ENCODE results near the gene SIVA1.

DNA sequence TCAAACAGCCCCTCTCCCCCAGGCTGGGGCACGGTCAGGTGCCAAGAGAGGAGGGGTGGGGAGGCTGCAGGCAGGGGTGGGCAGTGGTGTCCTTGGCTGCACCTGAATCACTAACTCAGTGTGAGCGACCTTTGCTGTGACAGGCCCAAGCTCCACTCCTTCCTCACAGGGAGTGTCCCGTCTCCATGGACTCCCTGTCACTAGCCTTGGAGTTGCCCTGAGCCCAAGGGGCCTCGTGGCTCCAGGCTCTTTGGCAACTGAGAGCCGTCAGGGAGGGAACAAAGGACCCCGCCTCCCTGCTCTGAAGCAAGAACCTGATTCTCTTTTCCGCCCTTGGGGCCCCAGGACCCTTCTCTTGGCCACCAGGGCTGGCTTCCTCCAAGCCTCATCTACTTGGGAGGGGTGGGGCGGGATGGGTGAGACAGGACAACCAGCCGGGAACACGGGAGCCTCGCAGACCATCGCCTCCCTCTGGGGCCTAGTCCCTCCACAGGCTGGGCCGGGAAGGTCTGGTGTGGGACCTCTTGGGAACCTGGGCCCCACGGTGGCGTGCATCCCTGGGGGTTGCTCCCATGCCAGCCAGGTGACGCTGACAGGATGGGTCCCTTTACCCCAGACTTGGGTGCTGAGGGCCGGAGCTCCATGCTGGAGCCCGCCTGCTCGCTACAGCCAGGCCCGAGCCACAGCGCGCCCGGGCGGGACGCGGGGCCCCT is 29.9 kb upstream of the SIVA1 start:
- TF ChIP-seq CTCF (conservative IDR thresholded peaks at IDR 0.05; ENCODE audit: low read length) (no peak), EZH2phosphoT487 (IDR thresholded peaks at IDR 0.05; ENCODE audit: borderline replicate concordance) (no peak)
